Thoracic aorta (tissue), 2 donors: ENCODE data around the gene NSRP1. TPM values are rescaled to one million over a fixed set of nuclear protein-coding genes. Genes with fewer than 3 reads are reported as not detected.

Source experiments
- ATAC-seq: fragments of 150-250 bp; one replicate; pipeline ENCODE4 v1.8.0; 2017; ENCODE audit warnings: low read depth; ENCODE audit not compliant: insufficient number of reproducible peaks, low FRiP score
- DNase-seq: peaks from one replicate; pipeline ENCODE4 v3.0.0-alpha.2; 2020; ENCODE audit warnings: low spot score
- H3K27ac ChIP-seq, 2 donors: fragments of 200-600 bp; sonication (generic); 1 replicate in 1 of 2; 2 replicates in 1 of 2; pipeline ENCODE4 v1.5.1; 2016; ENCODE audit warnings: mild to moderate bottlenecking in 2 of 2, moderate library complexity in 2 of 2
- H3K27me3 ChIP-seq: fragments of 200-600 bp; sonication (generic); replicated peaks from 2 replicates; pipeline ENCODE4 v1.6.0; 2016; ENCODE audit warnings: mild to moderate bottlenecking; ENCODE audit not compliant: insufficient read depth
- H3K36me3 ChIP-seq: fragments of 200-600 bp; sonication (generic); one replicate; pipeline ENCODE4 v1.5.1; 2016
- H3K4me1 ChIP-seq, 2 donors: fragments of 200-600 bp; sonication (generic); 1 replicate in 1 of 2; 2 replicates in 1 of 2; pipeline versions ENCODE4 v1.5.1 to v1.6.0; 2016; ENCODE audit warnings: low read depth in 2 of 2, mild to moderate bottlenecking in 1 of 2; ENCODE audit not compliant: control insufficient read depth in 1 of 2
- H3K4me3 ChIP-seq: fragments of 200-600 bp; sonication (generic); 2 replicates; pipeline ENCODE4 v1.5.1; 2016; ENCODE audit warnings: mild to moderate bottlenecking
- H3K9me3 ChIP-seq: fragments of 200-600 bp; sonication (generic); 2 replicates; pipeline ENCODE4 v1.5.1; 2016
- total RNA-seq, 2 donors: library from RNA; depleted of rRNA; stranded (reverse); fragments of >200 nt; gene quantifications; one replicate each; pipeline versions ENCODE4 v1.1.0 to v1.2.3, GENCODE V29; 2016
- TF ChIP-seq, protein P1 (sequence below): fragments of 200-600 bp; sonication (generic); IDR thresholded peaks from one replicate; pipeline ENCODE4 v1.5.1; 2019; ENCODE audit warnings: antibody characterized with exemption

NSRP1 gene
- total RNA-seq, 2 donors from 2014 or later: 32.9 to 58.3 TPM

DNA sequence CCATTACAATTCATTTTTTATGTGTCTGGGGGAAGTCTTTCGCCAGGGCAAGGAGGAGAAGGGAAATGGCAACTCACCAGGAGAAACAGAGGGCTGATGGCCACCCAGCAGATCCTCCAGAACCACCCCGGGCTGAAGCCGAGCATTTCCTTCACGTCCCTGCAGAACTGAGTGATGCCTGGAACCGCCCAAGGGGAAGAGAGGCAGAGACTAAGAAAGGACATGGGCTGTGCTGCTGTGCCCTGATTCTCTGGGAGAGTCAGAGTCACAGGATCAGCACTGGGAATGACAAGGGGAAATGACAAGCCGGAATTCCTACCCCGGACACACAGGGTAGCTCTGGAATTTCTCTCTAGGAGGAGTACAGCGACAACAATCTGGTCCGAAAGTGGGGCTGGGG lies 91.0 kb downstream of the NSRP1 start:
- H3K9me3 ChIP-seq: no peaks in the 10 kb centered on the region
- no peak overlapping the region for H3K4me3 ChIP-seq
- TF ChIP-seq, protein P1, sequence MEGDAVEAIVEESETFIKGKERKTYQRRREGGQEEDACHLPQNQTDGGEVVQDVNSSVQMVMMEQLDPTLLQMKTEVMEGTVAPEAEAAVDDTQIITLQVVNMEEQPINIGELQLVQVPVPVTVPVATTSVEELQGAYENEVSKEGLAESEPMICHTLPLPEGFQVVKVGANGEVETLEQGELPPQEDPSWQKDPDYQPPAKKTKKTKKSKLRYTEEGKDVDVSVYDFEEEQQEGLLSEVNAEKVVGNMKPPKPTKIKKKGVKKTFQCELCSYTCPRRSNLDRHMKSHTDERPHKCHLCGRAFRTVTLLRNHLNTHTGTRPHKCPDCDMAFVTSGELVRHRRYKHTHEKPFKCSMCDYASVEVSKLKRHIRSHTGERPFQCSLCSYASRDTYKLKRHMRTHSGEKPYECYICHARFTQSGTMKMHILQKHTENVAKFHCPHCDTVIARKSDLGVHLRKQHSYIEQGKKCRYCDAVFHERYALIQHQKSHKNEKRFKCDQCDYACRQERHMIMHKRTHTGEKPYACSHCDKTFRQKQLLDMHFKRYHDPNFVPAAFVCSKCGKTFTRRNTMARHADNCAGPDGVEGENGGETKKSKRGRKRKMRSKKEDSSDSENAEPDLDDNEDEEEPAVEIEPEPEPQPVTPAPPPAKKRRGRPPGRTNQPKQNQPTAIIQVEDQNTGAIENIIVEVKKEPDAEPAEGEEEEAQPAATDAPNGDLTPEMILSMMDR: no peak
- DNase-seq: no peak
- H3K4me1 ChIP-seq: no peaks in the 10 kb centered on the region
- H3K36me3 ChIP-seq: peaks cover 3% of the 10 kb centered on the region
- H3K27me3 ChIP-seq: no peaks in the 10 kb centered on the region
- no peak overlapping the region for H3K27ac ChIP-seq
- ATAC-seq: no peak

DNA sequence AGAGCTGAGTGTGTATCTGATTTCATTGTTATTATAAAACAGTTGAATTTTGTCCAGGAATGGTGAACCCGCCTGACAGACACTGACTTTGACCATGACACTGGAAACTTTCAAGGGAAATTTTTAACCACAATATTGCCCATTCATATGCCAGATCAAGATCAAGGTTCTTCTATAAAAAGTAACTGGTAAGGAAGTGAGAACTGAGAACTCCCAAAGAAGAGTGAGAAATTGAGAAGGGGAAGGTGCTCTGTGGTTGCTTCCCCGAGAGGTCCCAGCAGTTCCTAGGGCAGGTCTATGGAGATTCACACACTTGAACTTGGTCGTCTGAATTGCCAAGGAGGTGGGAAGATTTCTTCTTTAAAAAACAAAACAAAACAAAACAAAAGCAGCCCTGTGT lies 91.6 kb downstream of the NSRP1 start:
- Histone ChIP-seq H3K36me3 (peaks cover 3% of the 10 kb centered on the region), H3K4me1 (no peaks in the 10 kb centered on the region), H3K27ac (no peak overlapping the region), H3K4me3 (no peak overlapping the region), H3K9me3 (no peaks in the 10 kb centered on the region), H3K27me3 (no peaks in the 10 kb centered on the region)
- TF ChIP-seq, protein P1: no peak
- DNase-seq (no peak), ATAC-seq (no peak)

DNA sequence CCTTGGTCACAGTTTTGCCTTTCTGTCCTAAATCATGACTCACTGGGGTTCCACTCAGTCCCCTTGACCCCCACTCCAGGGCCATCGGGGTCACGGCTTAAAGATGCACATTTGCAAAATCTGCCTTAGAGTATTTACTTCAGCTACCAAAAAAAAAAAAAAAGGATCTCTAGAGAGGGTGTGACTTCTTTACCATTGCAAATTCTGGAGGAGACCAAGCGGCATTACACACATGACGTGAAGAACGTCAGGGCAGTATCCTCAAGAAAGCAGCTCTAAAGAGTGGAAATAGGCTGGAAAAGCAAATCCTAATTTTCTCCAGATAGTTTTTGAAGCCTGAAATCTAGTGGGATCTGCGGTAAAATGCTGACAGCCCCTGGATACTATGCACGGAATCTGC lies 93.3 kb downstream of the NSRP1 start:
- DNase-seq (no peak), ATAC-seq (no peak)
- no peak overlapping the region for H3K27ac ChIP-seq
- H3K27me3 ChIP-seq: no peaks in the 10 kb centered on the region
- no peaks in the 10 kb centered on the region for H3K9me3 ChIP-seq
- H3K4me1 ChIP-seq: no peaks in the 10 kb centered on the region
- peaks cover 3% of the 10 kb centered on the region for H3K36me3 ChIP-seq
- H3K4me3 ChIP-seq: no peak overlapping the region
- TF ChIP-seq, protein P1: no peak

DNA sequence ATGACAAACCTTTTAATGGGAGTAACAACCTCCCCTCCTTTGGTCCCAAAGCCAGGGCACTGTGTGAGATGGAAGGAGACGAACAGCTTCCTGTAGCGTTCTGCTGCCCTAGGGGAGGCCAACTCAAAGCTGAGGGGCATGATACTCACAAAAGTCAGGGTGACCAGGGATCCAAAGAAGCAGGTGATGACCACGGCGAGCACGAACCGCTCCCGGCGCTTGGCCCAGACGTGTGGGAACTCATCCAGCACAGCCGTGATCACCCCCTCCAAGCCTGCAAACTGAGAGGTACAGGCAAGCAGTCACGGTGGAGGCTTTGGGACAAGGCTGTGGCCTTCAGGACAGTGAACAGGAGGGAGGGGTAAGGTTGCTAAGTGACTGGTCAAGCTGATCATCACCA lies 93.8 kb downstream of the NSRP1 start:
- TF ChIP-seq, protein P1: no peak
- H3K4me3 ChIP-seq: no peak overlapping the region
- ATAC-seq: no peak
- H3K27me3 ChIP-seq: no peaks in the 10 kb centered on the region
- DNase-seq: no peak
- H3K9me3 ChIP-seq: no peaks in the 10 kb centered on the region
- no peaks in the 10 kb centered on the region for H3K4me1 ChIP-seq
- peaks cover 3% of the 10 kb centered on the region for H3K36me3 ChIP-seq
- H3K27ac ChIP-seq: no peak overlapping the region

DNA sequence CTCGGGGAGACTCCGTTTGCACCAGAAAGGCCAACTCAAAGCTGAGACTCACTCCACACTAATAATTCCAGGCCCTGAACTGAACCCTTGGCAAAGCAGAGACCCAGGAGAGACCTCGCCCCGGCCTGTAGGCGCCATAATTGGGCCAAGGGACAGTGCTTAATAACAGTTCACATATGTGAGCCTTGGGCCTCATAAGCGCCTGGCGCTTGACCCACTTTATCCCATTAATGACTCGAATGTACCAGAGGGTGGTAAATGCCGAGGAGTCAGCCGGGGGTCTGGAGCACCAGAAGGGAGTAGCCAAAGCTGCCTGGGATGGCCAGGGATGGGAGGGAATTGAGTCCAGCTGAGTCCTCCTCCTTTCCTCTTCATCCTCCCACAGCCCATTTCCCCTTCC lies 94.3 kb downstream of the NSRP1 start:
- TF ChIP-seq, protein P1: no peak
- no peaks in the 10 kb centered on the region for H3K27me3 ChIP-seq
- H3K27ac ChIP-seq: no peak overlapping the region
- H3K4me3 ChIP-seq: no peak overlapping the region
- H3K4me1 ChIP-seq: no peaks in the 10 kb centered on the region
- DNase-seq (no peak), ATAC-seq (no peak)
- H3K9me3 ChIP-seq: no peaks in the 10 kb centered on the region
- H3K36me3 ChIP-seq: peaks cover 3% of the 10 kb centered on the region
